ENCODE results near the gene ADGRG2.

GRCh38 chrX:19127649-19128168 lies 5.4 kb upstream of the ADGRG2 start:
- TF ChIP-seq, protein P1, sequence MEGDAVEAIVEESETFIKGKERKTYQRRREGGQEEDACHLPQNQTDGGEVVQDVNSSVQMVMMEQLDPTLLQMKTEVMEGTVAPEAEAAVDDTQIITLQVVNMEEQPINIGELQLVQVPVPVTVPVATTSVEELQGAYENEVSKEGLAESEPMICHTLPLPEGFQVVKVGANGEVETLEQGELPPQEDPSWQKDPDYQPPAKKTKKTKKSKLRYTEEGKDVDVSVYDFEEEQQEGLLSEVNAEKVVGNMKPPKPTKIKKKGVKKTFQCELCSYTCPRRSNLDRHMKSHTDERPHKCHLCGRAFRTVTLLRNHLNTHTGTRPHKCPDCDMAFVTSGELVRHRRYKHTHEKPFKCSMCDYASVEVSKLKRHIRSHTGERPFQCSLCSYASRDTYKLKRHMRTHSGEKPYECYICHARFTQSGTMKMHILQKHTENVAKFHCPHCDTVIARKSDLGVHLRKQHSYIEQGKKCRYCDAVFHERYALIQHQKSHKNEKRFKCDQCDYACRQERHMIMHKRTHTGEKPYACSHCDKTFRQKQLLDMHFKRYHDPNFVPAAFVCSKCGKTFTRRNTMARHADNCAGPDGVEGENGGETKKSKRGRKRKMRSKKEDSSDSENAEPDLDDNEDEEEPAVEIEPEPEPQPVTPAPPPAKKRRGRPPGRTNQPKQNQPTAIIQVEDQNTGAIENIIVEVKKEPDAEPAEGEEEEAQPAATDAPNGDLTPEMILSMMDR (IDR thresholded peaks at IDR 0.05): no peak
- TF ChIP-seq POLR2A (IDR thresholded peaks at IDR 0.05): no peak
